Chondrocyte (in vitro differentiated cells): ENCODE data around the gene TMEM74B. TPM values are rescaled to one million over a fixed set of nuclear protein-coding genes. Genes with fewer than 3 reads are reported as not detected.
A peak's percentile ranks its signal among the peaks of the same experiment; 100 is the strongest.

Source experiments
- DNase-seq: peaks from one replicate; pipeline ENCODE4 v3.0.0; 2021; ENCODE audit warnings: mixed read lengths, low spot score
- H3K27ac Mint-ChIP-seq: one replicate; pipeline ENCODE4 v1.8.0; 2021; ENCODE audit warnings: mild to moderate bottlenecking, moderate library complexity, mixed read lengths; ENCODE audit not compliant: unreplicated experiment
- H3K27me3 Mint-ChIP-seq: 2 replicates; pipeline ENCODE4 v1.8.0; 2021; ENCODE audit warnings: low read depth, mixed read lengths
- H3K36me3 Mint-ChIP-seq: 2 replicates; pipeline ENCODE4 v1.8.0; 2021; ENCODE audit warnings: low read depth, mixed read lengths
- H3K4me1 Mint-ChIP-seq: 2 replicates; pipeline ENCODE4 v1.8.0; 2021; ENCODE audit warnings: low read depth, mild to moderate bottlenecking, mixed read lengths
- H3K4me3 Mint-ChIP-seq: one replicate; pipeline ENCODE4 v1.8.0; 2021; ENCODE audit warnings: mild to moderate bottlenecking, moderate library complexity, mixed read lengths; ENCODE audit not compliant: unreplicated experiment
- H3K9me3 Mint-ChIP-seq: 2 replicates; pipeline ENCODE4 v1.8.0; 2021; ENCODE audit warnings: low read depth, mixed read lengths
- long read RNA-seq: library from polyadenylated mRNA; stranded (forward); transcript quantifications from one replicate; pipeline ENCODE4 v2.0.0, GENCODE V29; 2021
- total RNA-seq: library from RNA; stranded (reverse); gene quantifications from 3 replicates; pipeline ENCODE4 v1.2.1, GENCODE V29; 2021
- TF ChIP-seq, protein P1 (sequence below): fragments of 200-600 bp; sonication (generic); IDR thresholded peaks from 2 replicates; pipeline ENCODE4 v1.5.0; 2021; ENCODE audit warnings: antibody characterized with exemption, mild to moderate bottlenecking, moderate library complexity

Gene TMEM74B
- total RNA-seq, result 0.51 to 0.65 TPM in 2 of 3 replicates, not detected in the other
- long read RNA-seq, result 0 reads

DNA sequence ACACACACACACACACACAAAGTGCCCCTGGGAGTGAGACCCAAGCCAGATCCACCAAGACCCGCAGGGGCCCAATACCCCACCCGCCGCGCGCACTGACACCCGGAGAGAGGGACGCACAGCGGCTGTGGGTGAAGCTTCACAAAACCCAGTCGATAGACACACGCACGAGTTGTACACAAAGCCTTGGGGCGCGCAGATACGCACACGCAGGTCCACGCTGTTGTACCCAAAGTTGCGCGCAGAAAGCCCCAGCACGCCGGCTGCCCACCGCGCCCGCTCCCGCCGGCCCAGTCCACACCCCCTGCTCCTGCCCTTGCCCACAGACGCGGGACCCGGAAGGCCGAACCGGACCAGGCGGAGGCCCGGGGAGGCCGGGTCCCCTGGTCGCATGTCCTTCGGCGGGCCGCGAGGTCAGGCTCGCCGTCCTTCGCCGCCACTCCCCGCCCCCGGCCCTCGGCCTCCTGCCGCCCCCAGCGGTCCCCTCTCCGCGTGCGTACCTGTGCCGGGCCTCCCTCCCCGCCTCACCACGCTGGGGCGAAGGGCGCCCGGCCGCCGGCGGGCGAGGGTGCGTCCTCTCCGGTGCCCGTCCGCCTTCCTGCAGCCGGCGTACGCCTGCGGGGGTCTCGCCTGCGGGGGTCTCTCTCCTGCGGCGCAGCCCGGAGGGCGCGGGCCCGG lies at the start of gene TMEM74B:
TMEM74B (minus strand) TSS at position 344 of the 678 bp plus-strand sequence. CDS start 1,180 bp downstream, outside the sequence.
- peaks cover 2% of the 10 kb centered on the region for H3K36me3 Mint-ChIP-seq
- TF ChIP-seq, protein P1, sequence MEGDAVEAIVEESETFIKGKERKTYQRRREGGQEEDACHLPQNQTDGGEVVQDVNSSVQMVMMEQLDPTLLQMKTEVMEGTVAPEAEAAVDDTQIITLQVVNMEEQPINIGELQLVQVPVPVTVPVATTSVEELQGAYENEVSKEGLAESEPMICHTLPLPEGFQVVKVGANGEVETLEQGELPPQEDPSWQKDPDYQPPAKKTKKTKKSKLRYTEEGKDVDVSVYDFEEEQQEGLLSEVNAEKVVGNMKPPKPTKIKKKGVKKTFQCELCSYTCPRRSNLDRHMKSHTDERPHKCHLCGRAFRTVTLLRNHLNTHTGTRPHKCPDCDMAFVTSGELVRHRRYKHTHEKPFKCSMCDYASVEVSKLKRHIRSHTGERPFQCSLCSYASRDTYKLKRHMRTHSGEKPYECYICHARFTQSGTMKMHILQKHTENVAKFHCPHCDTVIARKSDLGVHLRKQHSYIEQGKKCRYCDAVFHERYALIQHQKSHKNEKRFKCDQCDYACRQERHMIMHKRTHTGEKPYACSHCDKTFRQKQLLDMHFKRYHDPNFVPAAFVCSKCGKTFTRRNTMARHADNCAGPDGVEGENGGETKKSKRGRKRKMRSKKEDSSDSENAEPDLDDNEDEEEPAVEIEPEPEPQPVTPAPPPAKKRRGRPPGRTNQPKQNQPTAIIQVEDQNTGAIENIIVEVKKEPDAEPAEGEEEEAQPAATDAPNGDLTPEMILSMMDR, result no peak
- H3K4me1 Mint-ChIP-seq, result peaks cover 10% of the 10 kb centered on the region
- no peak for DNase-seq
- H3K9me3 Mint-ChIP-seq, result no peaks in the 10 kb centered on the region
- no peak within 1 kb of the TSS for H3K27ac Mint-ChIP-seq
- H3K4me3 Mint-ChIP-seq, result peak within 1 kb of the TSS; percentile 68
- peaks cover 36% of the 10 kb centered on the region for H3K27me3 Mint-ChIP-seq

DNA sequence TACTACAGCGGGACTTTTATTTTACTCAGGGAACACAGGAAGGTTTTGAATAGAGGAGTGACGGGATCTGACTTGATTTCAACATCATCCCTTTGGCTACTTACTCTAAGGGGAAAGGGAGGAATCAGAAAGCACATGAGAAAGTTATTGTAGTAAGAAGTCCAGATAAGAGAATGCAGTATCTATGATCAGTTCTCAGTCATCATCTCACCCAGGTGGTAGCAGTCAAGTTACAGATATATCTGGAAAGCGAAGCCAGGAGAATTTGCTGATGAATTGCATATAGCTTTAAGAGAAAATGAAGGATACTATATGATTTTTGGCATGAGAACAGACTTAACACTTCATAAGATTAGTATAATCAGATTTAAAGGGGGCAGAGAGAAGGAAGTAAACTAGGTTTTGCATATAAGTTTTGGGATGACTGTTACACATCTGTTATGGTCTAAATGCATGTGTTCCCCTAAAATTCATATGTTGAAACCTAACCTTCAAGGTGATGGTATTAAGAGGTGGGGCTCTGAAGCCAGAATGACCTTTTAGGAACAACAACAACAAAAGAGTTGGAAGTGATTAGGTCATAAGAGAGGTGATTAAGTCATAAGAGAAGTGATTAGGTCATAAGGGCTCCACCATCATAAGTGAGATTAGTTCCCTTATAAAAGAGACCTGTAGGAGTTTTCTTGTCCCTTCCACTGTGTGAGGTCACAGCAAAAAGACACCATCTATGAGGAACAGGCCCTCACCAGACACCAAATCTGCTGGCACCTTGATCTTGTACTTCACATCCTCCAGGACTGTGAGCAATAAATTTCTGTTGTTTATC lies 47.7 kb upstream of the TMEM74B start:
- Mint-ChIP-seq H3K4me1 (no peaks in the 10 kb centered on the region), H3K9me3 (no peaks in the 10 kb centered on the region), H3K36me3 (no peaks in the 10 kb centered on the region), H3K27me3 (peaks cover 14% of the 10 kb centered on the region), H3K4me3 (no peak overlapping the region), H3K27ac (no peak overlapping the region)
- no peak for DNase-seq
- TF ChIP-seq, protein P1, result no peak

DNA sequence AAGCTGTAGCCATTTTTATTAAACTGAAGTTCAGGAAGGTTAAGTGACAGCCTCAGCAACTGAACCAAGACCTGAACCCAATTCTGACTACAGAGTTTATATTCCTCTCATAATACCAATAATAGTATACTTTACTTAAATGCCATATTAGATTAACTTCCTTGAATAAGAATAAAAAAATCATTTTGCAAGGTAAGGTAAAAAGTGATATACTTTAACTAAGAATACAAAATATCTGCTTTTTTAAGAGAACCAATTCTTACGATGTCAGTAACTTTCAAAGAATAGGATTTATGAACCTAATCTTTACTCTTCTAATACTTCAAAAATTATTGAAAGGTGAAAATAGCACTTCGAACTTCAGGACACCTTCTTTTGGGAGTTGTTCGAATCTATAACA lies 44.8 kb upstream of the TMEM74B start:
- Mint-ChIP-seq H3K36me3 (no peaks in the 10 kb centered on the region), H3K4me1 (peaks cover 4% of the 10 kb centered on the region), H3K9me3 (no peaks in the 10 kb centered on the region), H3K27ac (no peak overlapping the region), H3K27me3 (peaks cover 15% of the 10 kb centered on the region), H3K4me3 (no peak overlapping the region)
- no peak for DNase-seq
- TF ChIP-seq, protein P1, result no peak

DNA sequence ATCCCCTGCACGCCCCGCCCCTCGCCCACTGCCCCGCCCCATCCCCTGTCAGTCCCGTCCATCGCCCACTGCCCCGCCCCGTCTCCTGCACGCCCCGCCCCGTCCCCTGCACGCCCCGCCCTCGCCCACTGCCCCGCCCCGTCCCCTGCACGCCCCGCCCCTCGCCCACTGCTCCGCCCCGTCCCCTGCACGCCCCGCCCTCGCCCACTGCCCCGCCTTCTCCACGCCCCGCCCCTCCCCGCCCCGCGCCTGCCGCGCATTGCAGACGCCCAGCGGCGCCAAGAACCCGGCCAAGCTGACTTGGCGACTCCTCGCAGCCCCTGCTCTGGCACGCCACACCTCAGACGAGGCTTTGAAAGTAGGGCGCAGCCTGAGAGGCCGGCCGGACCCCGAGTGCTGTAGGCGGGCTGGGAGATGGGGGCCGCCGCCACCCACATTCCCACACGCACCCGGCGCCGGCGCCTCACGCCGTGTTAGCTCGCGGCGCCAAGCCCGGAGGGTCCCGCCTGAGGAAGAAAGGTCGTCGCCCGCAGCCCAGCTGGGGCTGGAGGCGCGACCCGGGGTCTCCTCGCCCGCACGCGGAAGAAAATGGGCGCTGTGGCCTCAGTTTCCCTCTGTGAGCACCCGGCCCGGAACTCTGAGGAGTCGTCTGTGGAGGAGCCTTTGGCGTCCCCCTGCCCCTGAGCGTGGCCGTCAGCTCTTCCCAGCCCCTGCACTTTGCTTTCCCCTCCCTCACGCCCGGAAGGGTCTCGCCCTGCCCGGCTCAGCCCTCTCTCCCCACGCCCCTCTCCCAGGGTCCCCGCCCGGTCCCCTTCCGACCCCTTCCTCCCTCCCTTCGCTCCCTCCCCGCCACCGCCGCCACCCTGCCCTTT lies 41.2 kb upstream of the TMEM74B start, which contains the start of gene RAD21L1:
RAD21L1 (plus strand) TSS at position 262 of the 872 bp plus-strand sequence. CDS start 2,410 bp downstream, outside the sequence.
- H3K4me1 Mint-ChIP-seq, result peaks cover 4% of the 10 kb centered on the region
- no peak within 1 kb of the TSS for H3K27ac Mint-ChIP-seq
- peak within 1 kb of the TSS; percentile 70 for H3K4me3 Mint-ChIP-seq
- H3K27me3 Mint-ChIP-seq, result peaks cover 15% of the 10 kb centered on the region
- H3K9me3 Mint-ChIP-seq, result no peaks in the 10 kb centered on the region
- H3K36me3 Mint-ChIP-seq, result no peaks in the 10 kb centered on the region
- TF ChIP-seq, protein P1, result no peak
- peak; percentile 81 for DNase-seq
